PFSK-1 (cell line): ENCODE measurements around the gene AKIRIN1.

Experiments used
- POLR2AphosphoS5 ChIP-seq: IDR thresholded peaks from 2 replicates; pipeline ENCODE4 v1.6.1; 2012; ENCODE audit warnings: low read depth, mild to moderate bottlenecking, control low read depth, low read length, moderate library complexity
- TAF1 ChIP-seq: IDR thresholded peaks from 2 replicates; pipeline ENCODE4 v1.6.1; 2012; ENCODE audit warnings: low read length, control low read depth, borderline replicate concordance; ENCODE audit not compliant: insufficient read depth

DNA sequence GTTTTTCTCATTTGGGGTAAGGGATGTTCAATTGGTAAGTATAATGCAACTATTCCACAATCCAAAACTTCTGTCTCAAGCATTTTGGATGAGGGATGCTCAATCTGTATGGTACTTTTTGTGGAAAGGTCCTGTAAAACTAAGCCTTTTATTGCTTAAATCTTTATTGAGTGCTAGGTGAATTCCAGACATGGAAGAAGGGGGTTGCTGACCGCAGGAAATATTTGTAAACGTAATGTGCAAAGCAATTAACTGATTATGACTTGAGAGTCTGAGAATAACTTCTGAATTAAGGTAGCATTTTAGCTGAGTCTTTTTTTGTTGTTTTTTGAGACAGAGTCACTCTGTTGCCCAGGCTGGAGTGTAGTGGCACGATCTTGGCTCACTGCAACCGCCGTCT lies 3.1 kb downstream of the AKIRIN1 start:
- TF ChIP-seq POLR2AphosphoS5 (no peak), TAF1 (no peak)
